Activated CD8-positive, alpha-beta memory T cell treated with anti-CD3 and anti-CD28 coated beads for 36 hours (primary cell): ENCODE results near the gene SLC7A5. TPM values are rescaled to one million over a fixed set of nuclear protein-coding genes. Genes with fewer than 3 reads are reported as not detected.
"Not testable (repeated sequence)": the region's sequence is repeated elsewhere in the genome, so short reads cannot be mapped to it uniquely, and the experiment has no call there.

Experiments
- CTCF ChIA-PET: fragments of 350-600 bp; sonication (Branson Sonifier 250); formaldehyde crosslinking; loops from one replicate; lab custom pipeline; 2021; ENCODE audit warnings: antibody characterized with exemption; lab: Charles Lee
- POLR2A ChIA-PET: fragments of 350-600 bp; sonication (Branson Sonifier 250); formaldehyde crosslinking; loops from one replicate; lab custom pipeline; 2021; ENCODE audit warnings: antibody characterized with exemption; lab: Charles Lee
- total RNA-seq, 2 experiments: library from RNA; stranded (reverse); gene quantifications; one replicate each; pipeline ENCODE4 v1.2.3, GENCODE V29; 2021

SLC7A5 gene
- total RNA-seq, result 100 to 1,000 TPM; 437 to 441 TPM

GRCh38 chr16:87869061-87869878, at the start of gene SLC7A5:
TSS of gene SLC7A5 (minus strand) at chr16:87869507. CDS start at chr16:87869422, 85 bp downstream.
- POLR2A ChIA-PET, result interaction anchor here (1.3 to 7.4 kb wide), 6 partner anchors 13 to 104 kb away, joined by 5 to 133 read pairs (median 12); partner anchors contain the start of gene KLHDC4
- CTCF ChIA-PET, result interaction anchor here (0.6 to 13.1 kb wide), 5 partner anchors 20 to 103 kb away, joined by 3 to 196 read pairs (median 4); partner anchors contain the start of gene KLHDC4

GRCh38 chr16:87918338-87918737, 49.0 kb upstream of the SLC7A5 start:
- ChIA-PET CTCF (no interaction called here), POLR2A (no interaction called here)

- ChIA-PET CTCF (no interaction called here), POLR2A (no interaction called here)
Observed at GRCh38 chr16:87917503-87917902, 48.2 kb upstream of the SLC7A5 start.

GRCh38 chr16:87914812-87915211, 45.5 kb upstream of the SLC7A5 start:
- POLR2A ChIA-PET, result interaction anchor here (0.7 to 1.2 kb wide), 2 partner anchors 41 to 61 kb away, joined by 3 read pairs; no protein-coding TSS in a partner anchor
- CTCF ChIA-PET, result no interaction called here

GRCh38 chr16:87914021-87914725, 44.9 kb upstream of the SLC7A5 start:
- POLR2A ChIA-PET, CTCF ChIA-PET: not testable (repeated sequence)

GRCh38 chr16:87912691-87913090, 43.4 kb upstream of the SLC7A5 start:
- POLR2A ChIA-PET, CTCF ChIA-PET: not testable (repeated sequence)

GRCh38 chr16:87911106-87911763, 41.9 kb upstream of the SLC7A5 start:
- POLR2A ChIA-PET, result not testable (repeated sequence)
- CTCF ChIA-PET, result interaction anchor here (1.5 to 1.8 kb wide), 2 partner anchors 16 to 35 kb away, joined by 4 to 5 read pairs; no protein-coding TSS in a partner anchor

- POLR2A ChIA-PET, result not testable (repeated sequence)
- CTCF ChIA-PET, result interaction anchor here (0.6 to 1.9 kb wide), 13 partner anchors 8 to 138 kb away, joined by 3 to 11 read pairs (median 4); partner anchors contain the start of gene SLC7A5
Observed at GRCh38 chr16:87909203-87909935, 40.1 kb upstream of the SLC7A5 start.

GRCh38 chr16:87908101-87908500, 38.8 kb upstream of the SLC7A5 start:
- POLR2A ChIA-PET, result not testable (repeated sequence)
- CTCF ChIA-PET, result interaction anchor here (0.7 to 1.5 kb wide), 2 partner anchors 17 to 129 kb away, joined by 3 to 11 read pairs; no protein-coding TSS in a partner anchor

- POLR2A ChIA-PET, result not testable (repeated sequence)
- CTCF ChIA-PET, result interaction anchor here (1.1 to 1.7 kb wide), 3 partner anchors 28 to 126 kb away, joined by 3 to 6 read pairs (median 5); no protein-coding TSS in a partner anchor
Observed at GRCh38 chr16:87905521-87905920, 36.2 kb upstream of the SLC7A5 start.

- CTCF ChIA-PET, result interaction anchor here (1.7 kb wide), 1 partner anchor 126 kb away, joined by 6 read pairs; no protein-coding TSS in a partner anchor
- POLR2A ChIA-PET, result not testable (repeated sequence)
Observed at GRCh38 chr16:87904963-87905362, 35.7 kb upstream of the SLC7A5 start.

- CTCF ChIA-PET, result interaction anchor here (0.6 to 0.8 kb wide), 2 partner anchors 29 to 64 kb away, joined by 3 read pairs; no protein-coding TSS in a partner anchor
- POLR2A ChIA-PET, result not testable (repeated sequence)
Observed at GRCh38 chr16:87900489-87900888, 31.2 kb upstream of the SLC7A5 start.

GRCh38 chr16:87897521-87898505, 28.5 kb upstream of the SLC7A5 start:
- POLR2A ChIA-PET, result interaction anchor here (0.5 to 1.8 kb wide), 5 partner anchors 22 to 119 kb away, joined by 4 to 10 read pairs (median 6); partner anchors contain the start of gene SLC7A5
- CTCF ChIA-PET, result interaction anchor here (1.7 to 4.7 kb wide), 4 partner anchors 9 to 118 kb away, joined by 5 to 35 read pairs (median 9); no protein-coding TSS in a partner anchor

- POLR2A ChIA-PET, result interaction anchor here (0.6 to 2.3 kb wide), 7 partner anchors 21 to 1978 kb away, joined by 4 to 25 read pairs (median 8); partner anchors contain the start of gene SLC7A5
Observed at GRCh38 chr16:87896924-87897520, 27.7 kb upstream of the SLC7A5 start.

GRCh38 chr16:87896176-87896890, 27.0 kb upstream of the SLC7A5 start:
- POLR2A ChIA-PET, result interaction anchor here (0.6 to 2.3 kb wide), 9 partner anchors 15 to 1979 kb away, joined by 3 to 25 read pairs (median 10); partner anchors contain the start of gene SLC7A5
- CTCF ChIA-PET, result interaction anchor here (0.7 to 4.7 kb wide), 6 partner anchors 14 to 116 kb away, joined by 3 to 35 read pairs (median 8); no protein-coding TSS in a partner anchor

More at GRCh38 chr16:87896924-87897520, 27.7 kb upstream of the SLC7A5 start:
- CTCF ChIA-PET, result interaction anchor here (1.7 to 4.7 kb wide), 6 partner anchors 8 to 117 kb away, joined by 5 to 35 read pairs (median 11); no protein-coding TSS in a partner anchor
